Adipose tissue (tissue), 3 donors: ENCODE results near the gene MED27. TPM values are rescaled to one million over a fixed set of nuclear protein-coding genes. Genes with fewer than 3 reads are reported as not detected.

Experiments
- H3K27ac ChIP-seq: one replicate; pipeline ENCODE4 v1.5.1; 2013; ENCODE audit warnings: low read depth, low read length
- WGBS, 3 donors: extraction: QIAGEN DNeasy Blood & Tissue Kit; methylation state at CpG; one replicate each; pipeline ENCODE4 v1.1.7; 2013; 5-methylcytosine and 5-hydroxymethylcytosine counted together
- polyA plus RNA-seq, 3 donors: library from polyadenylated mRNA; stranded (reverse); fragments of 200-250 nt; gene quantifications; one replicate each; pipeline ENCODE4 v1.2.3, GENCODE V29; 2013
- donor health status: healthy with polysubstance abuse.
- donor health status: Bipolar disorder and iron deficiency.
- donor health status: healthy.

MED27 gene
- polyA plus RNA-seq, 3 donors = 6.7 to 15.3 (median 13.0) TPM

- 88 to 96% (median 88%) methylated on average over 12 of the region's 12 CpGs for WGBS, 3 donors
- no peak overlapping the region for H3K27ac ChIP-seq
Observed at GRCh38 chr9:132008855-132009812, 70.5 kb downstream of the MED27 start.

GRCh38 chr9:132008184-132008803 lies 71.4 kb downstream of the MED27 start:
- WGBS, 3 donors = 69 to 85% (median 74%) methylated on average over 8 of the region's 8 CpGs
- no peak overlapping the region for H3K27ac ChIP-seq

GRCh38 chr9:132007371-132008025 lies 72.2 kb downstream of the MED27 start:
- 79 to 94% (median 84%) methylated on average over 5 of the region's 5 CpGs for WGBS, 3 donors

GRCh38 chr9:132006677-132007370 lies 72.8 kb downstream of the MED27 start:
- 60 to 79% (median 65%) methylated on average over 9 of the region's 9 CpGs for WGBS, 3 donors

More at GRCh38 chr9:132007371-132008025, 72.2 kb downstream of the MED27 start:
- no peak overlapping the region for H3K27ac ChIP-seq

GRCh38 chr9:132005899-132006298 lies 73.8 kb downstream of the MED27 start:
- H3K27ac ChIP-seq = no peak overlapping the region
- WGBS, 3 donors = 54 to 85% (median 55%) methylated on average over 6 of the region's 6 CpGs

More at GRCh38 chr9:132006677-132007370, 72.8 kb downstream of the MED27 start:
- no peak overlapping the region for H3K27ac ChIP-seq

- no peak overlapping the region for H3K27ac ChIP-seq
- WGBS, 3 donors = 90 to 94% (median 93%) methylated on average over 5 of the region's 5 CpGs
Observed at GRCh38 chr9:132004323-132004722, 75.3 kb downstream of the MED27 start.

- no peak overlapping the region for H3K27ac ChIP-seq
- WGBS, 3 donors = 63 to 94% (median 69%) methylated on average over 9 of the region's 9 CpGs
Observed at GRCh38 chr9:132003896-132004295, 75.8 kb downstream of the MED27 start.

- H3K27ac ChIP-seq = no peak overlapping the region
- 85 to 96% (median 88%) methylated on average over 5 of the region's 5 CpGs for WGBS, 3 donors
Observed at GRCh38 chr9:132003319-132003704, 76.4 kb downstream of the MED27 start.

GRCh38 chr9:132002643-132003318 lies 76.9 kb downstream of the MED27 start:
- no peak overlapping the region for H3K27ac ChIP-seq
- 76 to 90% (median 82%) methylated on average over 7 of the region's 7 CpGs for WGBS, 3 donors

GRCh38 chr9:132001567-132001966 lies 78.1 kb downstream of the MED27 start:
- H3K27ac ChIP-seq = no peak overlapping the region
- WGBS, 3 donors = 89 to 94% (median 92%) methylated on average over 4 of the region's 4 CpGs

- WGBS, 3 donors = 94 to 98% (median 95%) methylated on average over 3 of the region's 3 CpGs
Observed at GRCh38 chr9:132000659-132001058, 79.0 kb downstream of the MED27 start.

GRCh38 chr9:131999692-132000551 lies 79.7 kb downstream of the MED27 start:
- H3K27ac ChIP-seq = no peak overlapping the region
- WGBS, 3 donors = 86 to 96% (median 91%) methylated on average over 4 of the region's 4 CpGs

More at GRCh38 chr9:132000659-132001058, 79.0 kb downstream of the MED27 start:
- H3K27ac ChIP-seq = no peak overlapping the region

GRCh38 chr9:131997779-131998178 lies 81.9 kb downstream of the MED27 start:
- 45 to 72% (median 56%) methylated on average over 7 of the region's 7 CpGs for WGBS, 3 donors

GRCh38 chr9:131997076-131997475 lies 82.6 kb downstream of the MED27 start:
- 45 to 90% (median 80%) methylated on average over 6 of the region's 6 CpGs for WGBS, 3 donors
- H3K27ac ChIP-seq = no peak overlapping the region

More at GRCh38 chr9:131997779-131998178, 81.9 kb downstream of the MED27 start:
- no peak overlapping the region for H3K27ac ChIP-seq

- no peak overlapping the region for H3K27ac ChIP-seq
- WGBS, 3 donors = 97 to 99% (median 98%) methylated on average over 2 of the region's 2 CpGs
Observed at GRCh38 chr9:131995382-131995781, 84.3 kb downstream of the MED27 start.

- WGBS, 3 donors = 76 to 82% (median 80%) methylated on average over 6 of the region's 6 CpGs
- no peak overlapping the region for H3K27ac ChIP-seq
Observed at GRCh38 chr9:131994364-131995125, 85.1 kb downstream of the MED27 start.
